Measurements from ENCODE around the gene ADAMTS2. TPM values are rescaled to one million over a fixed set of nuclear protein-coding genes. Genes with fewer than 3 reads are reported as not detected.

Gene ADAMTS2
- total RNA-seq, 3 donors from 2014 or later (not counting 1 experiment from before 2014, with no cell fraction given), result 0.28 TPM; not detected in 2

DNA sequence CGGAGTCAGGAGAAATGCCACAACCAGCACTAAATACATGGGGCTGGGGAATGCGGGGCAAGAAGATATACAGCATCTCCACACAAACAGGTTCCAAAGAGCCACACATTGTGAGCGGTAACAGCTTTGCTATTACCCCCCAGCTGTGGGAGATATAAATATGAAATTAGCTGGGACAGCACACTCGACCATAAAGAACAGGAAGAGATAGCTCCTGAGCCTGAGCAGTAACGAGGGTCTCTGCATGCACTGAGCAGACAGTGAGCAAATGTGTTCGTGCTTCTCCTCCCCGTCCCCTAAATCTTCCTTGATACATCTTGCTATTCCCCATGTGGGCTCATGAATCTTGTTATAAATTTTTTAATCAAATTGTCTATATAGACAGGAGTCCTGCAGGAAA lies 53.1 kb downstream of the ADAMTS2 start:
- no peak for DNase-seq
- H3K36me3 Mint-ChIP-seq, result no peaks in the 10 kb centered on the region
- intact Hi-C loops (cut with micrococcal nuclease), result no loop called here
- no peaks in the 10 kb centered on the region for H3K4me1 ChIP-seq (ENCODE audit: control insufficient read depth, insufficient read depth, low read length)
- H3K27ac ChIP-seq (ENCODE audit: low read length), result no peak overlapping the region
- TF ChIP-seq, protein P1, sequence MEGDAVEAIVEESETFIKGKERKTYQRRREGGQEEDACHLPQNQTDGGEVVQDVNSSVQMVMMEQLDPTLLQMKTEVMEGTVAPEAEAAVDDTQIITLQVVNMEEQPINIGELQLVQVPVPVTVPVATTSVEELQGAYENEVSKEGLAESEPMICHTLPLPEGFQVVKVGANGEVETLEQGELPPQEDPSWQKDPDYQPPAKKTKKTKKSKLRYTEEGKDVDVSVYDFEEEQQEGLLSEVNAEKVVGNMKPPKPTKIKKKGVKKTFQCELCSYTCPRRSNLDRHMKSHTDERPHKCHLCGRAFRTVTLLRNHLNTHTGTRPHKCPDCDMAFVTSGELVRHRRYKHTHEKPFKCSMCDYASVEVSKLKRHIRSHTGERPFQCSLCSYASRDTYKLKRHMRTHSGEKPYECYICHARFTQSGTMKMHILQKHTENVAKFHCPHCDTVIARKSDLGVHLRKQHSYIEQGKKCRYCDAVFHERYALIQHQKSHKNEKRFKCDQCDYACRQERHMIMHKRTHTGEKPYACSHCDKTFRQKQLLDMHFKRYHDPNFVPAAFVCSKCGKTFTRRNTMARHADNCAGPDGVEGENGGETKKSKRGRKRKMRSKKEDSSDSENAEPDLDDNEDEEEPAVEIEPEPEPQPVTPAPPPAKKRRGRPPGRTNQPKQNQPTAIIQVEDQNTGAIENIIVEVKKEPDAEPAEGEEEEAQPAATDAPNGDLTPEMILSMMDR (IDR thresholded peaks at IDR 0.05), result no peak
- no peaks in the 10 kb centered on the region for H3K27me3 ChIP-seq (ENCODE audit: control insufficient read depth, insufficient read depth, low read length)
- no peaks in the 10 kb centered on the region for H3K4me1 Mint-ChIP-seq
- no peak overlapping the region for H3K4me3 Mint-ChIP-seq
- 80% methylated on average over 7 of the region's 7 CpGs for WGBS (ENCODE audit: insufficient coverage)
- H3K27ac Mint-ChIP-seq, result no peak overlapping the region
- H3K9me3 ChIP-seq (ENCODE audit: control insufficient read depth, insufficient read depth, low read length), result no peaks in the 10 kb centered on the region
- no peak overlapping the region for H3K4me3 ChIP-seq (ENCODE audit: low read length)
- H3K27me3 Mint-ChIP-seq (ENCODE audit: low read depth in 2 of 2), result no peaks in the 10 kb centered on the region
- H3K36me3 ChIP-seq (ENCODE audit: control insufficient read depth, insufficient read depth, low read length), result no peaks in the 10 kb centered on the region
- ATAC-seq, result no peak
- H3K9me3 Mint-ChIP-seq, result no peaks in the 10 kb centered on the region

- Mint-ChIP-seq H3K27me3 (ENCODE audit: low read depth in 2 of 2) (no peaks in the 10 kb centered on the region), H3K4me3 (no peak overlapping the region), H3K36me3 (no peaks in the 10 kb centered on the region), H3K27ac (no peak overlapping the region), H3K9me3 (no peaks in the 10 kb centered on the region), H3K4me1 (no peaks in the 10 kb centered on the region)
- intact Hi-C loops (cut with micrococcal nuclease), result no loop called here
- H3K4me3 ChIP-seq (ENCODE audit: low read length), result no peak overlapping the region
- WGBS (ENCODE audit: insufficient coverage), result 80% methylated on average over 19 of the region's 19 CpGs
- no peaks in the 10 kb centered on the region for H3K27me3 ChIP-seq (ENCODE audit: control insufficient read depth, insufficient read depth, low read length)
- TF ChIP-seq, protein P1 (IDR thresholded peaks at IDR 0.05), result no peak
- H3K4me1 ChIP-seq (ENCODE audit: control insufficient read depth, insufficient read depth, low read length), result no peaks in the 10 kb centered on the region
- H3K36me3 ChIP-seq (ENCODE audit: control insufficient read depth, insufficient read depth, low read length), result no peaks in the 10 kb centered on the region
- no peak for ATAC-seq
- no peak overlapping the region for H3K27ac ChIP-seq (ENCODE audit: low read length)
- no peak for DNase-seq
- H3K9me3 ChIP-seq (ENCODE audit: control insufficient read depth, insufficient read depth, low read length), result no peaks in the 10 kb centered on the region
Measured at GRCh38 chr5:179290681-179291540, 54.4 kb downstream of the ADAMTS2 start.

GRCh38 chr5:179289756-179290385 lies 55.4 kb downstream of the ADAMTS2 start:
- Histone ChIP-seq H3K9me3 (ENCODE audit: control insufficient read depth, insufficient read depth, low read length) (no peaks in the 10 kb centered on the region), H3K4me1 (ENCODE audit: control insufficient read depth, insufficient read depth, low read length) (no peaks in the 10 kb centered on the region), H3K27ac (ENCODE audit: low read length) (no peak overlapping the region), H3K4me3 (ENCODE audit: low read length) (no peak overlapping the region), H3K27me3 (ENCODE audit: control insufficient read depth, insufficient read depth, low read length) (no peaks in the 10 kb centered on the region), H3K36me3 (ENCODE audit: control insufficient read depth, insufficient read depth, low read length) (no peaks in the 10 kb centered on the region)
- no peak overlapping the region for H3K27ac Mint-ChIP-seq
- no peak for DNase-seq
- no peaks in the 10 kb centered on the region for H3K36me3 Mint-ChIP-seq
- no peak for ATAC-seq
- no peak overlapping the region for H3K4me3 Mint-ChIP-seq
- H3K4me1 Mint-ChIP-seq, result no peaks in the 10 kb centered on the region
- TF ChIP-seq, protein P1 (IDR thresholded peaks at IDR 0.05), result no peak
- WGBS (ENCODE audit: insufficient coverage), result 90% methylated on average over 13 of the region's 13 CpGs
- no peaks in the 10 kb centered on the region for H3K27me3 Mint-ChIP-seq (ENCODE audit: low read depth in 2 of 2)
- intact Hi-C loops (cut with micrococcal nuclease), result no loop called here
- no peaks in the 10 kb centered on the region for H3K9me3 Mint-ChIP-seq

Data from natural killer cell (primary cell).